DOHH2 (cell line): ENCODE data around the gene PLXNC1.

Experiments
- EZH2phosphoT487 ChIP-seq: fragments of 200-600 bp; sonication (generic); IDR thresholded peaks from 2 replicates; pipeline ENCODE4 v1.6.1; 2017; ENCODE audit warnings: borderline replicate concordance, mild to moderate bottlenecking, antibody characterized with exemption, low read length, moderate library complexity, mixed read lengths
- TF ChIP-seq, protein P1 (sequence below): fragments of 200-600 bp; sonication (generic); IDR thresholded peaks from one replicate; pipeline ENCODE4 v1.5.1; 2014; ENCODE audit warnings: antibody characterized with exemption, mild to moderate bottlenecking, low read depth, low read length; ENCODE audit not compliant: poor library complexity, severe bottlenecking

- TF ChIP-seq, protein P1, sequence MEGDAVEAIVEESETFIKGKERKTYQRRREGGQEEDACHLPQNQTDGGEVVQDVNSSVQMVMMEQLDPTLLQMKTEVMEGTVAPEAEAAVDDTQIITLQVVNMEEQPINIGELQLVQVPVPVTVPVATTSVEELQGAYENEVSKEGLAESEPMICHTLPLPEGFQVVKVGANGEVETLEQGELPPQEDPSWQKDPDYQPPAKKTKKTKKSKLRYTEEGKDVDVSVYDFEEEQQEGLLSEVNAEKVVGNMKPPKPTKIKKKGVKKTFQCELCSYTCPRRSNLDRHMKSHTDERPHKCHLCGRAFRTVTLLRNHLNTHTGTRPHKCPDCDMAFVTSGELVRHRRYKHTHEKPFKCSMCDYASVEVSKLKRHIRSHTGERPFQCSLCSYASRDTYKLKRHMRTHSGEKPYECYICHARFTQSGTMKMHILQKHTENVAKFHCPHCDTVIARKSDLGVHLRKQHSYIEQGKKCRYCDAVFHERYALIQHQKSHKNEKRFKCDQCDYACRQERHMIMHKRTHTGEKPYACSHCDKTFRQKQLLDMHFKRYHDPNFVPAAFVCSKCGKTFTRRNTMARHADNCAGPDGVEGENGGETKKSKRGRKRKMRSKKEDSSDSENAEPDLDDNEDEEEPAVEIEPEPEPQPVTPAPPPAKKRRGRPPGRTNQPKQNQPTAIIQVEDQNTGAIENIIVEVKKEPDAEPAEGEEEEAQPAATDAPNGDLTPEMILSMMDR, result no peak
- no peak for TF ChIP-seq EZH2phosphoT487
Observed at GRCh38 chr12:94254270-94254669, 105.9 kb downstream of the PLXNC1 start.
